ENCODE measurements around the gene LGALS1. TPM values are rescaled to one million over a fixed set of nuclear protein-coding genes. Genes with fewer than 3 reads are reported as not detected.

LGALS1 gene
- total RNA-seq, 1 experiment from 2014 or later = 1,080 TPM

GRCh38 chr22:37672206-37672919 is 3.1 kb upstream of the LGALS1 start (continued):
- TF ChIP-seq POLR2AphosphoS5 (IDR thresholded peaks at IDR 0.05; ENCODE audit: low read depth, low read length) (no peak), CBX3 (IDR thresholded peaks at IDR 0.05; ENCODE audit: low read depth) (no peak), YY1 (IDR thresholded peaks at IDR 0.05; ENCODE audit: extremely low read depth, insufficient replicate concordance, low read depth, low read length) (no peak), RAD21 (IDR thresholded peaks at IDR 0.05; ENCODE audit: low read depth) (no peak), ELF1 (IDR thresholded peaks at IDR 0.05; ENCODE audit: borderline replicate concordance, low read depth) (no peak)
- TF ChIP-seq, protein P1, sequence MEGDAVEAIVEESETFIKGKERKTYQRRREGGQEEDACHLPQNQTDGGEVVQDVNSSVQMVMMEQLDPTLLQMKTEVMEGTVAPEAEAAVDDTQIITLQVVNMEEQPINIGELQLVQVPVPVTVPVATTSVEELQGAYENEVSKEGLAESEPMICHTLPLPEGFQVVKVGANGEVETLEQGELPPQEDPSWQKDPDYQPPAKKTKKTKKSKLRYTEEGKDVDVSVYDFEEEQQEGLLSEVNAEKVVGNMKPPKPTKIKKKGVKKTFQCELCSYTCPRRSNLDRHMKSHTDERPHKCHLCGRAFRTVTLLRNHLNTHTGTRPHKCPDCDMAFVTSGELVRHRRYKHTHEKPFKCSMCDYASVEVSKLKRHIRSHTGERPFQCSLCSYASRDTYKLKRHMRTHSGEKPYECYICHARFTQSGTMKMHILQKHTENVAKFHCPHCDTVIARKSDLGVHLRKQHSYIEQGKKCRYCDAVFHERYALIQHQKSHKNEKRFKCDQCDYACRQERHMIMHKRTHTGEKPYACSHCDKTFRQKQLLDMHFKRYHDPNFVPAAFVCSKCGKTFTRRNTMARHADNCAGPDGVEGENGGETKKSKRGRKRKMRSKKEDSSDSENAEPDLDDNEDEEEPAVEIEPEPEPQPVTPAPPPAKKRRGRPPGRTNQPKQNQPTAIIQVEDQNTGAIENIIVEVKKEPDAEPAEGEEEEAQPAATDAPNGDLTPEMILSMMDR (IDR thresholded peaks at IDR 0.05 in 2 of 3, conservative IDR thresholded peaks at IDR 0.05 in 1 of 3; ENCODE audit: borderline replicate concordance in 1 of 3, insufficient read depth in 1 of 3, low read depth in 2 of 3, low read length in 2 of 3) = no peak

DNA sequence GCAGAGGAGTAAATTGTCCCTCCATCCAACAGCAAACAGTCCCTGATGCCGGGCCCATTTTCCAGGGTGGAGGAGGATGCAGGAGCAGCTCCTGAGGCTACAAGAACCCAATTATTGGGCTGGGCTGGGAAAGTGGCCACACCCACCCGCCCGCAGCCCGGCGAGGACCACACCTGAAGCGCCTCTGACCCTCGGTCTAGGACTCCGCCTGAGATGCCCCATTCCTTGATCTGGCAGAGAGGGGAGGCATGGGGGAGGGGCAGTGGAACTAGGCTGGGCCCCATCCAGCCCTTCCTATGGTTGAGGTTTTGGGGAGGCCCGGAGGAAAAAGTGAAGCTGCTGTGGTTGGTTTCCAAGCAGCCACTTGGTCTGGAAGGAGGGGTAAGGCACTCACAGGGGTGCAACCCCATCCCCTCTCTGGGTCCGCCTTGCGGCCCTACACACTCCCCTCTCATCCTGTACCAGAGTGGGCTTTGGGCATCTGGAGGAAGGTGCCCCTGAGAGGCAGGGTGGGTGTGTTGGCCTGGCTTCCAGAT is 2.4 kb upstream of the LGALS1 start:
- Histone ChIP-seq H4K20me1 (ENCODE audit: insufficient read depth) (no peaks in the 10 kb centered on the region), H3K9me2 (ENCODE audit: insufficient read depth) (no peaks in the 10 kb centered on the region), H3K27me3 (ENCODE audit: insufficient read depth, low read length) (no peaks in the 10 kb centered on the region), H3K4me2 (ENCODE audit: low read length) (no peak overlapping the region), H3K9me3 (ENCODE audit: control insufficient read depth in 1 of 2, insufficient read depth in 1 of 2, low read depth in 1 of 2, low read length in 2 of 2) (no peaks in the 10 kb centered on the region), H3K9ac (ENCODE audit: low read length) (no peak overlapping the region), H3K36me3 (ENCODE audit: control insufficient read depth in 1 of 2, insufficient read depth in 2 of 2, low read length in 2 of 2) (peaks cover 0 to 2% of the 10 kb centered on the region in 2 experiments; a peak in 1 of 4 replicates), H2AFZ (ENCODE audit: low read depth, low read length, poor library complexity, severe bottlenecking) (no peak overlapping the region), H3K4me3 (replicated peaks in 1 of 2; ENCODE audit: low read depth in 1 of 2, low read length in 2 of 2) (no peak overlapping the region), H3K79me2 (ENCODE audit: insufficient read depth, low read length) (peaks cover 13% of the 10 kb centered on the region; the same call in 1 of the 2 replicates), H3K4me1 (ENCODE audit: control insufficient read depth in 1 of 2, insufficient read depth in 2 of 2, low read length in 2 of 2) (peaks cover 43 to 66% of the 10 kb centered on the region in 2 experiments), H3K27ac (ENCODE audit: low read depth, low read length) (peak overlapping the region; percentile 26; the same call in 1 of the 2 replicates)
- ChIA-PET RAD21 (ENCODE audit: low non-redundant PET in 1 of 2, low total read pairs in 2 of 2, uncharacterized antibody in 2 of 2, unreplicated experiment in 2 of 2) (no interaction called here), POLR2A (interaction anchor here (4.6 kb wide), 1 partner anchor 14 kb away, joined by 71 read pairs; the partner anchor contains the start of gene PDXP), CTCF (interaction anchor here (1.1 kb wide), 1 partner anchor 30 kb away, joined by 3 read pairs; no protein-coding TSS in a partner anchor)
- TF ChIP-seq FOSL1 (IDR thresholded peaks at IDR 0.05; ENCODE audit: low read depth) = no peak
- intact Hi-C loops (cut with micrococcal nuclease) = no loop called here
- BruUV-seq (replicated peaks) = no TSS peak
- ATAC-seq (no peak), DNase-seq (ENCODE audit: low read depth, low spot score) (no peak)

Data from HCT116 (cell line).